ENCODE results near the gene PARN. TPM values are rescaled to one million over a fixed set of nuclear protein-coding genes. Genes with fewer than 3 reads are reported as not detected.

Gene PARN
- polyA plus RNA-seq, 1 donor from 2014 or later: 22.3 TPM

- Histone ChIP-seq H3K79me2 (replicated peaks; ENCODE audit: insufficient read depth, low read length) (no peaks in the 10 kb centered on the region), H3K9me2 (ENCODE audit: insufficient read depth, low read length) (no peaks in the 10 kb centered on the region), H3K4me3 (ENCODE audit: low read length) (no peak overlapping the region), H4K20me1 (ENCODE audit: insufficient read depth) (no peaks in the 10 kb centered on the region), H3K36me3 (ENCODE audit: insufficient read depth, low read length) (no peaks in the 10 kb centered on the region), H3K27ac (ENCODE audit: low read length) (no peak overlapping the region), H3K9ac (ENCODE audit: low read length) (no peak overlapping the region), H3K4me2 (ENCODE audit: low read length) (no peak overlapping the region), H3F3A (ENCODE audit: insufficient read depth, low read length, poor library complexity, severe bottlenecking) (no peaks in the 10 kb centered on the region), H2AFZ (ENCODE audit: low read depth, low read length) (no peak overlapping the region), H3K9me3 (ENCODE audit: low read length) (no peaks in the 10 kb centered on the region), H3K27me3 (ENCODE audit: insufficient read depth, low read depth, low read length) (no peaks in the 10 kb centered on the region)
- no peak for TF ChIP-seq POLR2AphosphoS5 (IDR thresholded peaks at IDR 0.05)
- TF ChIP-seq MXI1 (conservative IDR thresholded peaks at IDR 0.05; ENCODE audit: poor library complexity, severe bottlenecking): no peak
- no peak for TF ChIP-seq EZH2 (IDR thresholded peaks at IDR 0.05; ENCODE audit: borderline replicate concordance, insufficient read depth, low read length, poor library complexity, severe bottlenecking)
- no peak for TF ChIP-seq EP300 (conservative IDR thresholded peaks at IDR 0.05; ENCODE audit: poor library complexity, severe bottlenecking)
- TF ChIP-seq SMC3 (conservative IDR thresholded peaks at IDR 0.05; ENCODE audit: poor library complexity): no peak
- TF ChIP-seq TAF1 (IDR thresholded peaks at IDR 0.05; ENCODE audit: low read depth): no peak
- TF ChIP-seq CTCF (IDR thresholded peaks at IDR 0.05; ENCODE audit: poor library complexity, severe bottlenecking): no peak
- no peak for TF ChIP-seq REST (IDR thresholded peaks at IDR 0.05; ENCODE audit: borderline replicate concordance)
- TF ChIP-seq RAD21 (conservative IDR thresholded peaks at IDR 0.05): no peak
Observed at GRCh38 chr16:14424595-14424994, 205.5 kb downstream of the PARN start.

GRCh38 chr16:14423344-14423743 lies 206.7 kb downstream of the PARN start:
- Histone ChIP-seq H3K79me2 (replicated peaks; ENCODE audit: insufficient read depth, low read length) (no peaks in the 10 kb centered on the region), H3K9ac (ENCODE audit: low read length) (no peak overlapping the region), H3F3A (ENCODE audit: insufficient read depth, low read length, poor library complexity, severe bottlenecking) (no peaks in the 10 kb centered on the region), H3K9me3 (ENCODE audit: low read length) (no peaks in the 10 kb centered on the region), H3K27ac (ENCODE audit: low read length) (no peak overlapping the region), H2AFZ (ENCODE audit: low read depth, low read length) (no peak overlapping the region), H3K4me3 (ENCODE audit: low read length) (no peak overlapping the region), H3K9me2 (ENCODE audit: insufficient read depth, low read length) (no peaks in the 10 kb centered on the region), H3K4me2 (ENCODE audit: low read length) (no peak overlapping the region), H3K27me3 (ENCODE audit: insufficient read depth, low read depth, low read length) (no peaks in the 10 kb centered on the region), H3K36me3 (ENCODE audit: insufficient read depth, low read length) (no peaks in the 10 kb centered on the region), H4K20me1 (ENCODE audit: insufficient read depth) (no peaks in the 10 kb centered on the region)
- TF ChIP-seq EP300 (conservative IDR thresholded peaks at IDR 0.05; ENCODE audit: poor library complexity, severe bottlenecking) (no peak), TAF1 (IDR thresholded peaks at IDR 0.05; ENCODE audit: low read depth) (no peak), RAD21 (conservative IDR thresholded peaks at IDR 0.05) (no peak), CTCF (IDR thresholded peaks at IDR 0.05; ENCODE audit: poor library complexity, severe bottlenecking) (no peak)

Measured in neural cell (in vitro differentiated cells).